H1 (cell line): ENCODE results near the gene IQSEC3. TPM values are rescaled to one million over a fixed set of nuclear protein-coding genes. Genes with fewer than 3 reads are reported as not detected.

Source experiments
- CTCF ChIA-PET: fragments of 300-600 bp; sonication (Branson Sonifier 250); formaldehyde crosslinking; loops from one replicate; lab custom pipeline; 2021; ENCODE audit not compliant: partially characterized antibody; lab: Charles Lee
- POLR2A ChIA-PET: fragments of 300-600 bp; sonication (Branson Sonifier 250); formaldehyde crosslinking; loops from one replicate; lab custom pipeline; 2021; ENCODE audit warnings: inconsistent platforms; ENCODE audit not compliant: partially characterized antibody; lab: Charles Lee
- DNase-seq, 2 experiments: peaks; one replicate each; pipeline versions ENCODE4 v3.0.0 to v3.0.0-alpha.2; 2010 to 2022; ENCODE audit warnings: low spot score in 2 of 2, low read depth in 1 of 2, mixed read lengths in 1 of 2
- FAIRE-seq: peaks from 2 replicates; lab custom pipeline; 2011; peaks lifted over from hg19 to GRCh38; lab: Jason Lieb, UNC
- H2AFZ ChIP-seq: 2 replicates; pipeline ENCODE4 v1.8.1; 2012; ENCODE audit warnings: low read length, inconsistent platforms
- H2AK5ac ChIP-seq: 2 replicates; pipeline ENCODE4 v1.6.1; 2013; ENCODE audit warnings: low read depth, low read length
- H2BK120ac ChIP-seq: replicated peaks from 2 replicates; pipeline ENCODE3; 2013; ENCODE audit warnings: low read depth, low read length, inconsistent platforms
- H2BK12ac ChIP-seq: 2 replicates; pipeline ENCODE4 v1.6.1; 2013; ENCODE audit warnings: low read depth, low read length
- H2BK15ac ChIP-seq: 2 replicates; pipeline ENCODE4 v1.6.1; 2013; ENCODE audit warnings: low read length
- H2BK20ac ChIP-seq: 2 replicates; pipeline ENCODE4 v1.6.1; 2013; ENCODE audit warnings: low read length
- H2BK5ac ChIP-seq: 2 replicates; pipeline ENCODE4 v1.6.1; 2013; ENCODE audit warnings: low read depth, low read length
- H3K14ac ChIP-seq: 2 replicates; pipeline ENCODE4 v1.6.1; 2013; ENCODE audit warnings: inconsistent platforms; ENCODE audit not compliant: insufficient read length
- H3K18ac ChIP-seq: 2 replicates; pipeline ENCODE4 v1.6.1; 2013; ENCODE audit warnings: low read length; ENCODE audit errors: extremely low read depth
- H3K23ac ChIP-seq: 2 replicates; pipeline ENCODE4 v1.6.1; 2013; ENCODE audit warnings: inconsistent platforms; ENCODE audit not compliant: insufficient read length
- H3K23me2 ChIP-seq: 2 replicates; pipeline ENCODE4 v1.6.1; 2013; ENCODE audit warnings: low read depth, low read length
- H3K27ac ChIP-seq: 2 replicates; pipeline ENCODE4 v1.6.1; 2011; ENCODE audit warnings: low read depth, low read length, inconsistent platforms
- H3K27me3 ChIP-seq, 4 experiments: replicated peaks in 1 of 4; 1 replicate in 1 of 4; 2 replicates in 3 of 4; pipeline versions ENCODE4 v1.6.1 to v1.8.1; 2011 to 2013; ENCODE audit warnings: low read length in 3 of 4, mild to moderate bottlenecking in 3 of 4, inconsistent platforms in 2 of 4, mixed read lengths in 2 of 4, moderate library complexity in 1 of 4; ENCODE audit not compliant: control insufficient read depth in 3 of 4, insufficient read depth in 3 of 4; ENCODE audit errors: extremely low read depth in 1 of 4
- H3K36me3 ChIP-seq, 4 experiments: 2 replicates each; pipeline versions ENCODE4 v1.6.1 to v1.8.1; 2011 to 2013; ENCODE audit warnings: mild to moderate bottlenecking in 4 of 4, low read length in 3 of 4, moderate library complexity in 2 of 4, control low read depth in 1 of 4, inconsistent platforms in 1 of 4; ENCODE audit not compliant: insufficient read depth in 4 of 4, control insufficient read depth in 2 of 4
- H3K4ac ChIP-seq: replicated peaks from 2 replicates; pipeline ENCODE3; 2013; ENCODE audit warnings: low read length, low read depth, mixed read lengths, inconsistent platforms; ENCODE audit not compliant: insufficient read length
- H3K4me1 ChIP-seq, 4 experiments: replicated peaks in 1 of 4; 1 replicate in 1 of 4; 2 replicates in 3 of 4; pipeline versions ENCODE4 v1.6.1 to v1.8.1; 2011 to 2013; ENCODE audit warnings: low read length in 3 of 4, inconsistent platforms in 2 of 4, mixed read lengths in 1 of 4; ENCODE audit not compliant: insufficient read depth in 4 of 4, control insufficient read depth in 3 of 4
- H3K4me2 ChIP-seq, 2 experiments: 2 replicates each; pipeline versions ENCODE4 v1.6.1 to v1.8.1; 2011 to 2013; ENCODE audit warnings: low read depth in 2 of 2, low read length in 2 of 2, control low read depth in 1 of 2, inconsistent platforms in 1 of 2, mild to moderate bottlenecking in 1 of 2; ENCODE audit not compliant: insufficient read depth in 1 of 2
- H3K4me3 ChIP-seq, 4 experiments: fragments of 200-600, 300-600 bp in 1 of 4; sonication (generic), shearing (Covaris generic), sonication (Bioruptor Twin) in 1 of 4; 2 replicates each; pipeline versions ENCODE4 v1.5.1 to v1.8.1; 2011 to 2016; ENCODE audit warnings: low read length in 4 of 4, low read depth in 3 of 4, control low read depth in 2 of 4, inconsistent platforms in 2 of 4, mild to moderate bottlenecking in 2 of 4, mixed read lengths in 1 of 4, moderate library complexity in 1 of 4; ENCODE audit not compliant: insufficient read depth in 2 of 4; ENCODE audit errors: extremely low read depth in 1 of 4
- H3K56ac ChIP-seq: replicated peaks from 2 replicates; pipeline ENCODE3; 2013; ENCODE audit warnings: low read depth, mild to moderate bottlenecking, mixed read lengths, low read length, inconsistent platforms; ENCODE audit not compliant: insufficient read length
- H3K79me1 ChIP-seq: 2 replicates; pipeline ENCODE4 v1.6.1; 2013; ENCODE audit warnings: low read depth, low read length, control low read depth
- H3K79me2 ChIP-seq, 2 experiments: 2 replicates each; pipeline versions ENCODE4 v1.6.1 to v1.8.1; 2012 to 2013; ENCODE audit warnings: low read length in 2 of 2, mild to moderate bottlenecking in 2 of 2, inconsistent platforms in 1 of 2; ENCODE audit not compliant: insufficient read depth in 2 of 2, control insufficient read depth in 1 of 2
- H3K9ac ChIP-seq, 4 experiments: replicated peaks in 1 of 4; 1 replicate in 1 of 4; 2 replicates in 3 of 4; pipeline versions ENCODE4 v1.6.1 to v1.8.1; 2011 to 2013; ENCODE audit warnings: low read depth in 3 of 4, low read length in 3 of 4, control low read depth in 2 of 4, mild to moderate bottlenecking in 2 of 4, moderate library complexity in 2 of 4, inconsistent platforms in 1 of 4; ENCODE audit errors: extremely low read depth in 1 of 4
- H3K9me3 ChIP-seq, 2 experiments: 2 replicates each; pipeline versions ENCODE4 v1.6.1 to v1.8.1; 2012 to 2013; ENCODE audit warnings: mild to moderate bottlenecking in 2 of 2, moderate library complexity in 2 of 2, control low read depth in 1 of 2, inconsistent platforms in 1 of 2, low read depth in 1 of 2, low read length in 1 of 2, mixed read lengths in 1 of 2; ENCODE audit not compliant: insufficient read depth in 2 of 2
- H4K20me1 ChIP-seq, 2 experiments: replicated peaks in 1 of 2; 2 replicates each; pipeline versions ENCODE3 to v1.8.1; 2011 to 2013; ENCODE audit warnings: inconsistent platforms in 2 of 2, low read length in 2 of 2, mild to moderate bottlenecking in 1 of 2; ENCODE audit not compliant: insufficient read depth in 2 of 2, control insufficient read depth in 1 of 2
- H4K5ac ChIP-seq: 2 replicates; pipeline ENCODE4 v1.6.1; 2013; ENCODE audit warnings: low read length, low read depth, mixed read lengths, inconsistent platforms; ENCODE audit not compliant: insufficient read length
- H4K8ac ChIP-seq: 2 replicates; pipeline ENCODE4 v1.8.0; 2013; ENCODE audit warnings: mild to moderate bottlenecking, moderate library complexity, low read length, inconsistent platforms; ENCODE audit not compliant: insufficient read depth; ENCODE audit errors: extremely low read depth
- H4K91ac ChIP-seq: replicated peaks from 2 replicates; pipeline ENCODE3; 2013; ENCODE audit warnings: low read length, mixed read lengths, inconsistent platforms; ENCODE audit not compliant: insufficient read length
- ATF3 ChIP-seq: IDR thresholded peaks from 2 replicates; pipeline ENCODE4 v1.6.1; 2011; ENCODE audit warnings: low read depth, mild to moderate bottlenecking, low read length; ENCODE audit not compliant: insufficient read depth
- CBX8 ChIP-seq: fragments of 300-800, 300-1000 bp; sonication (generic); IDR thresholded peaks from 2 replicates; pipeline ENCODE4 v1.7.1; 2016; ENCODE audit warnings: low read depth, low read length, borderline replicate concordance
- CHD2 ChIP-seq: IDR thresholded peaks from 2 replicates; pipeline ENCODE4 v1.6.1; 2012; ENCODE audit warnings: low read length, improper control_type of control experiment
- CTBP2 ChIP-seq: IDR thresholded peaks from 2 replicates; pipeline ENCODE4 v1.7.0; 2011; ENCODE audit warnings: borderline replicate concordance, mild to moderate bottlenecking, moderate library complexity, mixed read lengths, low read length; ENCODE audit not compliant: insufficient read depth, insufficient read length
- EGR1 ChIP-seq: IDR thresholded peaks from 2 replicates; pipeline ENCODE4 v1.6.1; 2011; ENCODE audit warnings: low read depth, low read length, borderline replicate concordance
- GABPA ChIP-seq: IDR thresholded peaks from 2 replicates; pipeline ENCODE4 v1.6.1; 2011; ENCODE audit warnings: mild to moderate bottlenecking, low read length, moderate library complexity, borderline replicate concordance; ENCODE audit not compliant: insufficient read depth
- NRF1 ChIP-seq: IDR thresholded peaks from 2 replicates; pipeline ENCODE4 v1.6.1; 2011; ENCODE audit warnings: mild to moderate bottlenecking, low read depth, low read length, improper control_type of control experiment
- SAP30 ChIP-seq: fragments of 300-600 bp; sonication (generic); IDR thresholded peaks from 2 replicates; pipeline ENCODE4 v1.7.1; 2012; ENCODE audit warnings: low read length, moderate library complexity, mild to moderate bottlenecking, inconsistent platforms; ENCODE audit not compliant: insufficient read depth, insufficient replicate concordance
- SIN3A ChIP-seq, 2 experiments: IDR thresholded peaks in 1 of 2; conservative IDR thresholded peaks in 1 of 2; 2 replicates each; pipeline ENCODE4 v1.6.1; 2011 to 2012; ENCODE audit warnings: low read length in 2 of 2, improper control_type of control experiment in 1 of 2, low read depth in 1 of 2, mild to moderate bottlenecking in 1 of 2
- SIRT6 ChIP-seq: IDR thresholded peaks from one replicate; pipeline ENCODE4 v1.7.1; 2012; ENCODE audit warnings: low read length, inconsistent platforms
- SUZ12 ChIP-seq: fragments of 200-600 bp; sonication (generic); IDR thresholded peaks from 2 replicates; pipeline ENCODE4 v1.6.1; 2012; ENCODE audit warnings: mild to moderate bottlenecking, inconsistent platforms, low read length, moderate library complexity, mixed read lengths
- YY1 ChIP-seq: IDR thresholded peaks from 2 replicates; pipeline ENCODE4 v1.6.1; 2011; ENCODE audit warnings: low read depth, mild to moderate bottlenecking, low read length
- WGBS, 2 experiments: shearing (Covaris generic) in 1 of 2; methylation state at CpG; one replicate each; pipeline versions ENCODE4 v1.1.6 to v1.1.7; 2013 to 2015; ENCODE audit warnings: low lambda C conversion rate in 2 of 2, mixed read lengths in 2 of 2, inconsistent platforms in 1 of 2, low coverage in 1 of 2, missing lambda C conversion rate in 1 of 2; ENCODE audit not compliant: insufficient replicate concordance in 2 of 2, insufficient coverage in 1 of 2, insufficient read length in 1 of 2; ENCODE audit errors: extremely low coverage in 1 of 2, missing lambda C conversion rate in 1 of 2; 5-methylcytosine and 5-hydroxymethylcytosine counted together
- polyA plus RNA-seq, 7 experiments: library from polyadenylated mRNA; depleted of rRNA in 3 of 7; stranded (reverse) in 5 of 7; unstranded in 2 of 7; fragments of >200 nt in 5 of 7; fragments of 200-250 nt in 2 of 7; gene quantifications; 1 replicate in 5 of 7; 2 replicates in 1 of 7; 4 replicates in 1 of 7; pipeline versions ENCODE4 v1.2.1 to v1.2.3, GENCODE V29; 2011 to 2013; ENCODE audit warnings: missing spikeins in 2 of 7, mixed read lengths in 2 of 7
- total RNA-seq: library from RNA; stranded (reverse); fragmentation: NEBNext Ultra II Directional; extraction: Animal tissue kit (Norgen Biotek cat#: 25700); gene quantifications from 2 replicates; pipeline ENCODE4 v1.2.1, GENCODE V29; 2021

Gene IQSEC3
- total and polyA plus RNA-seq, 2 of the 8 experiments (the other 6 are each of a cell fraction or from before 2014, with no cell fraction given), result 1.2 to 3.1 TPM

DNA sequence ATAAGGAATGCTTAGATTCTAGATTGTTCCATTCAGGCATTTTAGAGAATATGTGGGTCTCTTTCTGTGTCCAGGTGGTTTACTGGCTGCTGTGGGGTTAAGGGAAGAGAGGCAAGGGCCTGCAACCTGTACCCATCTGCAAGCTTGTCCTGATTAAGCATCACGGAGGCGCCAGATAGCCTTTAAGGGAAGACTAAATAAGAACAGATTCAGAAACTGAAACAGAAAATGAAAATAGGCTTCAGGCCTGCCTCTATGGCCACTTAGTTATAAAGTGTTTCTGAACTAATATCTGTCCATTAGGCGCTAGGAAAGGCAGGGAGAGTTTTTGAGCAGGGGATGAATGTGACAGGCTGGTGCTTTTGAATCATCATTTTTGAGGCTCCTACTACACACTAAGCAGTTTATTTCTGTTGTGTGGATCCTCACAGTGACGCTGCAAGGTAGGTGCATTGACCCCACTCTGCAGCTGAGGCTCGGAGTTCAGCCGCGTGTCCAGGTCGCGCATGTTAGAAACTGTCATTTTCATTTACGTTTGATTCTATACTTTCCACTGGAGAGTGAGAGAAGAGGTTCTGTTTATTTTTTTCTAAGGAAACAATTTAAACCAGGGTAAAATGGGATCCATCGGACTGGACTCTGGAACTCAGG lies 100.0 kb downstream of the IQSEC3 start:
- Histone ChIP-seq H3K23ac (no peak overlapping the region), H3K36me3 (no peaks in the 10 kb centered on the region), H4K91ac (no peak overlapping the region), H3K9me3 (no peaks in the 10 kb centered on the region), H4K8ac (no peak overlapping the region), H4K20me1 (no peaks in the 10 kb centered on the region), H3K4me2 (no peak overlapping the region), H3K27ac (no peak overlapping the region), H2BK120ac (no peak overlapping the region), H3K27me3 (peaks cover 0 to 3% (median 2%) of the 10 kb centered on the region in 4 experiments; a peak in 2 of 7 replicates), H2BK12ac (no peak overlapping the region), H3K9ac (no peak overlapping the region), H3K79me1 (no peaks in the 10 kb centered on the region), H2BK5ac (no peak overlapping the region), H2AK5ac (no peak overlapping the region), H2BK15ac (no peak overlapping the region), H3K18ac (no peak overlapping the region), H3K56ac (no peak overlapping the region), H3K14ac (no peak overlapping the region), H3K79me2 (no peaks in the 10 kb centered on the region), H3K23me2 (no peaks in the 10 kb centered on the region), H3K4me3 (no peak overlapping the region), H2BK20ac (no peak overlapping the region), H3K4ac (no peak overlapping the region), H4K5ac (no peak overlapping the region), H3K4me1 (peaks cover 3 to 29% (median 18%) of the 10 kb centered on the region in 4 experiments), H2AFZ (no peak overlapping the region)
- DNase-seq (no peak), FAIRE-seq (no peak)
- 91% methylated on average over 11 of the region's 11 CpGs; no CpG with 5 or more reads in 1 of the 2 experiments for WGBS, 2 experiments
- POLR2A ChIA-PET, result interaction anchor here (1.3 kb wide), 1 partner anchor 12 kb away, joined by 3 read pairs; no protein-coding TSS in a partner anchor
- CTCF ChIA-PET, result interaction anchor here (0.7 to 6.2 kb wide), 7 partner anchors 11 to 22 kb away, joined by 4 to 36 read pairs (median 5); no protein-coding TSS in a partner anchor
- no peak for TF ChIP-seq CHD2
- TF ChIP-seq SIRT6, result no peak
- TF ChIP-seq SAP30, result no peak
- no peak for TF ChIP-seq NRF1
- no peak for TF ChIP-seq EGR1
- TF ChIP-seq GABPA, result no peak
- TF ChIP-seq CTBP2, result no peak
- TF ChIP-seq SIN3A (conservative IDR thresholded peaks at IDR 0.05 in 1 of 2, IDR thresholded peaks at IDR 0.05 in 1 of 2; ENCODE audit: low read depth in 1 of 2, low read length in 2 of 2), result no peak
- TF ChIP-seq SUZ12, result no peak
- no peak for TF ChIP-seq YY1
- no peak for TF ChIP-seq CBX8
- TF ChIP-seq ATF3, result no peak
